ENCODE data around the gene OCA2.

OCA2 gene

GRCh38 chr15:28118531-28118930 lies 19.4 kb upstream of the OCA2 start:
- DNase-seq = no peak

GRCh38 chr15:28118083-28118482 lies 19.0 kb upstream of the OCA2 start:
- no peak for DNase-seq

GRCh38 chr15:28117432-28117990 lies 18.4 kb upstream of the OCA2 start:
- DNase-seq = no peak

GRCh38 chr15:28116521-28117431 lies 17.7 kb upstream of the OCA2 start:
- DNase-seq = no peak

- no peak for DNase-seq
These were observed 16.8 kb upstream of the OCA2 start for GRCh38 chr15:28115871-28116270.

GRCh38 chr15:28114721-28115622 lies 15.9 kb upstream of the OCA2 start:
- peak; percentile 35 for DNase-seq

- peak; percentile 13 for DNase-seq
These were observed 15.0 kb upstream of the OCA2 start for GRCh38 chr15:28114114-28114455.

GRCh38 chr15:28113394-28114113 lies 14.4 kb upstream of the OCA2 start:
- no peak for DNase-seq

- peak; percentile 26 for DNase-seq
These were observed 13.8 kb upstream of the OCA2 start for GRCh38 chr15:28112962-28113361.

- peak; percentile 12 for DNase-seq
These were observed 13.1 kb upstream of the OCA2 start for GRCh38 chr15:28112101-28112760.

GRCh38 chr15:28111543-28111942 lies 12.4 kb upstream of the OCA2 start:
- peak; percentile 33 for DNase-seq

GRCh38 chr15:28110481-28110881 lies 11.4 kb upstream of the OCA2 start:
- DNase-seq = peak; percentile 20

GRCh38 chr15:28109626-28110455 lies 10.7 kb upstream of the OCA2 start:
- peak; percentile 49 for DNase-seq

GRCh38 chr15:28107904-28108275 lies 8.8 kb upstream of the OCA2 start:
- DNase-seq = no peak

- no peak for DNase-seq
These were observed 8.2 kb upstream of the OCA2 start for GRCh38 chr15:28107111-28107903.

- no peak for DNase-seq
These were observed 7.4 kb upstream of the OCA2 start for GRCh38 chr15:28106294-28107110.

GRCh38 chr15:28105793-28106192 lies 6.7 kb upstream of the OCA2 start:
- no peak for DNase-seq

- no peak for DNase-seq
These were observed 6.2 kb upstream of the OCA2 start for GRCh38 chr15:28105224-28105791.

GRCh38 chr15:28104326-28104725 lies 5.2 kb upstream of the OCA2 start:
- DNase-seq = no peak
